Neutrophil (primary cell): Measurements from ENCODE around the gene CDH15.
"Not testable (repeated sequence)": the region's sequence is repeated elsewhere in the genome, so short reads cannot be mapped to it uniquely, and the experiment has no call there.

Source experiments
- H3K27ac ChIP-seq: fragments of 200-600 bp; sonication (generic); 2 replicates; pipeline ENCODE4 v1.5.1; 2016; ENCODE audit warnings: mild to moderate bottlenecking, moderate library complexity
- H3K27me3 ChIP-seq: fragments of 200-600 bp; sonication (generic); 2 replicates; pipeline ENCODE4 v1.6.0; 2016; ENCODE audit warnings: mild to moderate bottlenecking
- H3K36me3 ChIP-seq: fragments of 200-600 bp; sonication (generic); 2 replicates; pipeline ENCODE4 v1.5.1; 2017
- H3K4me1 ChIP-seq, 2 experiments: fragments of 200-600 bp in 1 of 2; sonication (generic) in 1 of 2; 1 replicate in 1 of 2; 2 replicates in 1 of 2; pipeline versions ENCODE4 v1.5.1 to v1.6.1; 2013 to 2016; ENCODE audit warnings: low read depth in 1 of 2, low read length in 1 of 2, mild to moderate bottlenecking in 1 of 2, moderate library complexity in 1 of 2; ENCODE audit not compliant: control insufficient read depth in 1 of 2, insufficient read depth in 1 of 2
- H3K4me3 ChIP-seq, 2 experiments: fragments of 200-600 bp in 1 of 2; sonication (generic) in 1 of 2; 1 replicate in 1 of 2; 2 replicates in 1 of 2; pipeline ENCODE4 v1.5.1; 2013 to 2016; ENCODE audit warnings: low read depth in 1 of 2, low read length in 1 of 2, mild to moderate bottlenecking in 1 of 2, moderate library complexity in 1 of 2
- H3K9me3 ChIP-seq: fragments of 200-600 bp; sonication (generic); 2 replicates; pipeline ENCODE4 v1.5.1; 2016
- CTCF ChIP-seq: fragments of 200-600 bp; sonication (generic); IDR thresholded peaks from 2 replicates; pipeline ENCODE4 v1.5.1; 2016; ENCODE audit warnings: antibody characterized with exemption

The CDH15 gene

GRCh38 chr16:89184933-89185794, 13.6 kb downstream of the CDH15 start:
- H3K27me3 ChIP-seq = peaks cover 37% of the 10 kb centered on the region
- H3K4me3 ChIP-seq = no peak overlapping the region
- H3K4me1 ChIP-seq = no peaks in the 10 kb centered on the region
- no peaks in the 10 kb centered on the region for H3K36me3 ChIP-seq
- H3K9me3 ChIP-seq = no peaks in the 10 kb centered on the region
- TF ChIP-seq CTCF = no peak
- H3K27ac ChIP-seq = no peak overlapping the region

- not testable (repeated sequence) for H3K27ac ChIP-seq, H3K4me1 ChIP-seq, H3K9me3 ChIP-seq, H3K36me3 ChIP-seq, H3K4me3 ChIP-seq
- H3K27me3 ChIP-seq = peaks cover 46% of the 10 kb centered on the region
Measured at GRCh38 chr16:89185887-89186592, 14.5 kb downstream of the CDH15 start.

GRCh38 chr16:89186593-89187031, 15.1 kb downstream of the CDH15 start:
- H3K36me3 ChIP-seq, H3K9me3 ChIP-seq, H3K4me1 ChIP-seq, H3K27ac ChIP-seq, H3K4me3 ChIP-seq: not testable (repeated sequence)
- H3K27me3 ChIP-seq = peaks cover 51% of the 10 kb centered on the region

DNA sequence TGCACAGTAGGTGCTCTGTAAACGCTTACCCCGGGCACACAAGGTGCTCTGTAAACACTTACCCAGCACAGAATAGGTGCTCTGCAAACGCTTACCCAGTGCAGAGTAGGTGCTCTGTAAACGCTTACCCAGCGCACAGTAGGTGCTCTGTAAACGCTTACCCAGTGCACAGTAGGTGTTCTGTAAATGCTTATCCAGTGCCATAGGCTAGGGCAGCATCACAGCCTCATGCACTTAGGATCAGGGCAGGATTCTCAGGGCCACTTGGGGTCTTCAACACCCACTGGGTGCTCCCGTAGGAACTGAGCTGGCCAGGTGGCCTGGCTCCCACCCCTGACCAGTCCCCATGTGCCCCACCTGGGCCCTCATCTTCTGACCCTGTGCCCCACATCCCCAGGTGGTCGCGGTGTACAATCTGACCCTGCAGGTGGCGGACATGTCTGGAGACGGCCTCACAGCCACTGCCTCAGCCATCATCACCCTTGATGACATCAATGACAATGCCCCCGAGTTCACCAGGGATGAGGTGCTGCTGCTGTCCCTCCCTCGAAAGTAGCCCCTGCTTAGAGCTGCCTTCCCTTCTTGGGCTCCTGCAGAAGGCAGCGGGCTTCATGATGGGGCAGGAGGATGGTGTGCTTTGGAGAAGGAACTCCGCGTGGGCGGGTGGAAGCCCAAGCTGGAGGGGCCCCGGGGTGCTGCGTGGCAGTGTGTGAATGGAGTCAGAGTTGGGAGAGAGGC, 15.7 kb downstream of the CDH15 start:
- peaks cover 57% of the 10 kb centered on the region for H3K27me3 ChIP-seq
- no peak for TF ChIP-seq CTCF
- no peaks in the 10 kb centered on the region for H3K9me3 ChIP-seq
- peak overlapping the region; percentile 53 for H3K27ac ChIP-seq
- H3K4me3 ChIP-seq = no peak overlapping the region
- H3K4me1 ChIP-seq = peaks cover 2 to 6% of the 10 kb centered on the region in 2 experiments
- no peaks in the 10 kb centered on the region for H3K36me3 ChIP-seq

DNA sequence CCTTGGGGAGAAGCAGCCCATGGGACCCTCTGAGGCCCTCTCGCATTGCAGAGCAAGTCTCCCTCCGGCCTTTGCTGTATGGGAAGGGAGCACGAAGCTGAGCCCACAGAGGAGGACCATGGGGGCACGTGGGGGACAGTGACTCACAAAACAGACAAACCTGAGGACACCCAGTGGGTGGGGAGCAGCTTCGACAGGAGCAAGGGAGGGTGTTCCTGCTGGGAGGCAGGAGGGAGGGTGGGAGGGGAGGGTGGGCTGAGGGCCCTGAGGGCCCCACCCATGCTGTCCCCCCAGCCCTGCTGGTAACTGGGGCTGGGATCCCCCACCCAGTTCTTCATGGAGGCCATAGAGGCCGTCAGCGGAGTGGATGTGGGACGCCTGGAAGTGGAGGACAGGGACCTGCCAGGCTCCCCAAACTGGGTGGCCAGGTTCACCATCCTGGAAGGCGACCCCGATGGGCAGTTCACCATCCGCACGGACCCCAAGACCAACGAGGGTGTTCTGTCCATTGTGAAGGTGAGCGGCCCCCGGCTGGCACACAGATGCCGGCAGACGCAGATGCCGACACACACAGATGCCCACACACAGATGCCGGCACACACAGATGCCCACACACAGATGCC, 16.3 kb downstream of the CDH15 start:
- TF ChIP-seq CTCF = no peak
- peaks cover 3 to 7% of the 10 kb centered on the region in 2 experiments for H3K4me1 ChIP-seq
- peaks cover 56% of the 10 kb centered on the region for H3K27me3 ChIP-seq
- H3K27ac ChIP-seq = peak overlapping the region; percentile 53
- H3K4me3 ChIP-seq = no peak overlapping the region
- H3K36me3 ChIP-seq = no peaks in the 10 kb centered on the region
- no peaks in the 10 kb centered on the region for H3K9me3 ChIP-seq

DNA sequence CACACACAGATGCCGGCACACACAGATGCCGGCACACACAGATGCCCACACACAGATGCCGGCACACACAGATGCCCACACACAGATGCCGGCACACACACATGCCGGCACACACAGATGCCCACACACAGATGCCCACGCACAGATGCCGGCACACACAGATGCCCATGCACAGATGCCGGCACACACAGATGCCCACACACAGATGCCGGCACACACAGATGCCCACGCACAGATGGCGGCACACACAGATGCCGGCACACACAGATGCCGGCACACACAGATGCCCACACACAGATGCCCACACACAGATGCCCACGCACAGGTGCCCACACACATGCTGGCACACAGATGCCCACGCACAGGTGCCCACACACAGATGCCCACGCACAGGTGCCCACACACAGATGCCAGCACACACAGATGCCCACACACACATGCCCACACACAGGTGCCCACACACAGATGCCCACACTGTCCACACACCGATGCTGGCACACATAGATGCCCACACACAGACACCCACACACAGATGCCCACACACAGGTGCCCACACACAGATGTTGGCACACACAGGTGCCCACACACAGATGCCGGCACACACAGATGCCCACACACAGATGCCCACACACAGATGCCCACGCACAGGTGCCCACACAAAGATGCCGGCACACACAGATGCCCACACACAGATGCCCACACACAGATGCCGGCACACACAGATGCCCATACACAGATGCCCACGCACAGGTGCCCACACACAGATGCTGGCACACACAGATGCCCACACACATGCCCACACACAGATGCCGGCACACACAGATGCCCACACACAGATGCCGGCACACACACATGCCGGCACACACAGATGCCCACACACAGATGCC, 17.2 kb downstream of the CDH15 start:
- not testable (repeated sequence) for H3K9me3 ChIP-seq, H3K36me3 ChIP-seq, H3K27ac ChIP-seq, H3K4me1 ChIP-seq, H3K4me3 ChIP-seq
- H3K27me3 ChIP-seq = peaks cover 55% of the 10 kb centered on the region
